GM18517 (cell line): Measurements from ENCODE around the gene USP22.
"Not testable (repeated sequence)": the region's sequence is repeated elsewhere in the genome, so short reads cannot be mapped to it uniquely, and the experiment has no call there.

Experiments used
- ATAC-seq: cut with Tn5 transposase; IDR thresholded peaks from one replicate; pipeline ENCODE4 v1.9.1; 2021; ENCODE audit warnings: mild to moderate bottlenecking, moderate library complexity; ENCODE audit not compliant: unreplicated experiment

The USP22 gene

DNA sequence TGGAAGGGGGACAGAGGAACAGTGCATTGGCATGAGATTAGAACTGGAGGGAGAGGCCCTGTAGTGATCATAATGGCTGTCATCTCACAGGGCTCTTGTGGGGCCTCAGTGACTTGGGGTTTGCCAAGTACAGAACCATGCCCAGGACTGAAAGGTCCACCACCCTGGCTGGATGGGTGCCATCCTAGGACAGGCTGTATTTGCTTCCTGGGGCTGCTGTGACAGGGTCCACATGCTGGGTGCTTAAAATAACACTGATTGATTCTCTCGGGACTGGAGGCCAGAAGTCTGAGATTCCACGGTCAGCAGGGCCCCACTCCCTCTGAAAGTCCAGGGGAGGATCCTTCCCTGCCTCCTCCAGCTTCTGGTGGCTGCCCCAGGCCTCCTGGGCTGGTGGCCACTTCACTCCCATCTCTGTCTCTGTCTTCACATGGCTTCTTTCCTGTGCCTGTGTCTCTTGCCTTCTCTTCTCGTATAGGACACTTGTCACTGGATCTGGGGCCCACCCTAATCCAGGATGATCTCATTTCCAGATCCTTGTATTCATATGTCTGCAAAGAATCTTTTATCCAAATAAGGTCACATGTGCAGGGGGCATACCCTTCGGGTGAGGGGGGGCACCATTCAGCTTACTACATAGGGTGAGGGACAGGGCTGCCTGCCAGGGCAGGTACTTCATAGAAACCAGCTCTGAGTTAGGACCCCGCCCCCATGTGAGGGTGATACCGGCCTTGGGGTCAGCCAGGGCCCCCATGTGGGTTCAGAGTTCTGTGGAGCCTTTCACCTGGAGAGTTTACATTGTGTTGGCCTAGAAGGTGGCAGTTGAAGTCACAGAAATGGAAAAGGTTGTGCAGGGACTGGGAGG lies 52.6 kb downstream of the USP22 start:
- ATAC-seq: no peak

DNA sequence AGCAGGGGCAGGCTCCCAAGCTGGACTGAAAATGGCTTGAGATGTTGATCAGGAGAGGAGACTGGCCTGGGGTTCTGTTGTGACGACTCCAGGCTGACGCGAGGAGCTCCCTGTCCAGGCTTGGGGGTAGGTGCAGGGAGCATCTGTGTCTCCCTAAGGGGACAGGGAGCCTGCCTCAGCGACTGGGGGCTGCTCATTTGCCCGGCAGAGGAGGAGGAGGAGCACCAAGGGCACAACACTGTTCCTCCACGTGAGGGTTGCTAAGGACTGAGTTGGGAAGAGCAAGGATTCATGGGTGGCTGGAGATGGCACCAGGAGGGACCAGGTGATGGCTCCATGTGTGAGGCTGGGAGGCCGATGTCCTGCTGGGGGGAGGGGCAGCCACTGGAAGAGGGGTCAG lies 53.3 kb downstream of the USP22 start:
- no peak for ATAC-seq

DNA sequence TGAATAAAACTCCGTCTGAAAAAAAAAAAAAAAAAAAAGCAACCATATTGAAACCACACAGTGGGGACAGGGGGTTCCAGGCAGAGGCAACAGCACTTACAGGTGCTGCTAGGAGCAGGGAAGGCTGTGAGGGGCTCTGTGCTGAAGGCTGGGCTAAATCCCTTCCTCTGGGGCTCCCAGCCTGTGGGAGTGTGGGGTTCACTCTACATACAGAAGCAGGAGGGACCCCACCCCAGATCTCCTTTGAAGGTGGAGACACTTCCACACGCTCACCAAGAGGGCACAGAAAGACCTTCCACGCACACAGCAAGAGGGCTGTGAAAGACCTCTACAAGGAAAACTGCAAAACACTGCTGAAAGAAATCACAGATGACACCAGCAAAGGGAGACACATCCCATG lies 53.9 kb downstream of the USP22 start:
- ATAC-seq: no peak

GRCh38 chr17:20988001-20988636 lies 54.7 kb downstream of the USP22 start:
- no peak for ATAC-seq

DNA sequence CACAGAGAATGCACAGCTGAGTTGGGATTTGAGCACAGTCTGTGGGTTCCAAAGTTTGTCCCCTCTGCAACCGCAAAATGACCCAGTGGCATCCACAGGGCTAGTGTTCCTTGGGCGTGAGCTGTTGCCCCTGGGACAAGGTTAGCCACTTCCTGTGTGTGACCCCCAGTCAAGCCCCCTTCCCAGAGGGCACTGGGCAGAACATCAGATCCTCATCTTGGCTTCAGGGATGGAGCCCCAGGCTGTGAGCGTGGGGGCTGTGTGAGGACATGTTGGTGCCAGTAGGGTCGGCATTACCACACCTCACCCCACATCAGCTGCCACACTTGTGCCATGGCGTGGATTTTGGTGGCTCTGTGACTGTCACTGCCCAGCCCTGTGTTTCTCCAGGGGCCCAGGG lies 55.3 kb downstream of the USP22 start:
- no peak for ATAC-seq

GRCh38 chr17:20986767-20987510 lies 55.9 kb downstream of the USP22 start:
- no peak for ATAC-seq

GRCh38 chr17:20983359-20983637 lies 59.5 kb downstream of the USP22 start:
- ATAC-seq: no peak

DNA sequence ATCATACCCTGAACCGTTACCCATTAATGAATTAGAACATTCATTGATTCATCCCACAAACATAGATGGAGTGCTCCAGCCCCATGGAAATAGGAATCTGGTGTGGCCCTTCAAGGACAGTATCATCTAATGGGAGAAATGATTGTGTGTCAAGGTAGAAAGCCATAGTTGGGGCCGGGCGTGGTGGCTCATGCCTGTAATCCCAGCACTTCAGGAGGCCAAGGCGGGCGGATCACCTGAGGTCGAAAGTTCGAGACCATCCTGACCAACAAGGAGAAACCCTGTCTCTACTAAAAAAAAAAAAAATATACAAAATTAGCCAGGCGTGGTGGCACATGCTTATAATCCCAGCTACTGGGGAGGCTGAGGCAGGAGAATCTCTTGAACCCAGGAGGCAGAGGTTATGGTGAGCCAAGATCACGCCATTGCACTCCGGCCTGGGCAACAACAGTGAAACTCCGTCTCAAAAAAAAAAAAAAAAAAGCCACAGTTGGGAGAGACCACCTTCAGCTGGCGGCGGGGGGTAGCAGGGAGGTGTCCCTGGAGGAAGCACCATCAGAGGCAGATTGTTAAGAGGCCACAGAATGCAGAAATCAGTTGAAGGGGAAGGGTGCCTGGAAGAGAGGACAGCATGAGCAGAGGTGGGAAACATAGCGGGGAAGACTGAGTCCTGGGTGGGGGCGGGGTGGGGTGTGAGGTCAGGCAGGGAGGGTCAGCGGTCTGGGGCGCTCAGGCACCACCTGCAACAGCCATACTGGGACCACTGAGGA lies 60.0 kb downstream of the USP22 start:
- no peak for ATAC-seq

DNA sequence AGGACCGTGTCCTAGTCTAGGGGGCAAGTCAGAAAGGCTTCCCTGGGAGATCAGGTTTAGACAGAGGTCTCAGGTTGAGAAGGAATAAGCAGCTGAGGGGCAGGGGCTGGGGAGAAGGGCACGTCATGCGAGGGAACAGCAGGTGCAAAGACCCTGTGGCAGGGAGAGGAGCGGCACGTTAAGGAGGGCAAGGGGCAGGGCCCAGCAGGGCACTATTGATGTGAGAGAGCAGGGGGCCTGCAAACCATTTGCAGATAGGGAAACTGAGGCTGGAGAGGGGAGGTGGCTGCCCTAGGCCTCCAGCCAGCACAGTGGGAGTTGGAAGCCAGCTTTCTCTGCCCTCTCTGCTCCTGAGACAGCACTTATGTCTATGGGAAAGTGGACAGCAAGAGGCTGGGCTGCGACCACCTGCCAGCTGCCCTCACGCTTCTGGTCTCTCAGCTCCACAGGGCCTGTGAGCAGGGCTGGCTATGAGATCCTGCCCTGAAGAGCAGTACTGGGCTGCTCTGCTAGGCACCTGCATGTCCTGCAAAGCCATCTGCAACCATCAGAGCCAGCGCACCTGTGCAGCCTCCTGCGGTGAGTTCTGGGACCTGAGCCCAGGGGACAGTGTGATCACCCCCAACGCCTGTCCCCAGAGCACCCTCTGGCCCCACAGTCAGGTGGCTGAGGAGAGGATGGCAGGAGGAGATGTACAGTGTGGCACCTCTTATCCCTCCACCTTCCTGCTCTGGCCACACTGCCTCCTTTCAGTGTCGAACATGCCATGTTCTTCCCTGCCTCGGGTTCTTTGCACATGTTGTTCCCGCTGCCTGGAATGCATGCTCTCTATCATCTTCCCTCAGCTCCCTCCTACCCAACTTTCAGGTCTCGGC lies 61.5 kb downstream of the USP22 start:
- no peak for ATAC-seq

DNA sequence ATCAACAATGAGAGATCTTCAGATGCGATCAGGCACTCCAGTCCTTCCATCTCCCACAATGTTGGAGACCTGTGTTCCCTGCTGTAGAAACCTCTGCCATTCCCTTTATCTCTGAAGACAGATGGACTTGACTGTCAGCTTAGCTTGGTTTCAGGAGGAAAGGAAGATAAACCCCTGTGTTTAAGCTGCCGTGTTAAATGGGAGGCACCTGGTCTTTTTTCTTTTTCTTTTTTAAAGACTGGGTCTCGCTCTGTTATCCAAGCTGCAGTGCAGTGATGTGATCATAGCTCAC lies 63.1 kb downstream of the USP22 start:
- no peak for ATAC-seq

GRCh38 chr17:20979007-20979791 lies 63.6 kb downstream of the USP22 start:
- not testable (repeated sequence) for ATAC-seq

GRCh38 chr17:20977609-20978253 lies 65.1 kb downstream of the USP22 start:
- not testable (repeated sequence) for ATAC-seq

DNA sequence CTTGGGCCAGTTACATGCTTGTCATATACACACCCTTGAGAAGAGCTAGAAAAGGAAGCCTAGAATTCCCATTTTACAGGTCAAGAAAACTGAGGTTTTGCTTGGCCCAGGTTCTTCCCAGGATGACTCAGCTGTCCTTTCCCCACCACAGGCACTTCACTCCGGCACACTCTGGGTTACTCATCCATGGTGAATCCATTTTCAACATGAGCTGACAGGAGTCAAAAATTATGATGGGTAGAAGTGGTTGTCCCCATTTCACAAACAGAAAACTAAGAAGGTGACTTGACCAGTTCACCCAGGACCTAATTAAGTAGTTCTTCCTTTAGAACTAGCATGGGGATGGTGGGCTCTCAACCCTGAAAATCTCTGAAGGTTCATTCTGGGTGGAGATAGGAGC lies 67.2 kb downstream of the USP22 start:
- no peak for ATAC-seq

- ATAC-seq: no peak
Measured at GRCh38 chr17:20970329-20970728, 72.5 kb downstream of the USP22 start.

GRCh38 chr17:20968913-20969616 lies 73.7 kb downstream of the USP22 start:
- ATAC-seq: no peak

DNA sequence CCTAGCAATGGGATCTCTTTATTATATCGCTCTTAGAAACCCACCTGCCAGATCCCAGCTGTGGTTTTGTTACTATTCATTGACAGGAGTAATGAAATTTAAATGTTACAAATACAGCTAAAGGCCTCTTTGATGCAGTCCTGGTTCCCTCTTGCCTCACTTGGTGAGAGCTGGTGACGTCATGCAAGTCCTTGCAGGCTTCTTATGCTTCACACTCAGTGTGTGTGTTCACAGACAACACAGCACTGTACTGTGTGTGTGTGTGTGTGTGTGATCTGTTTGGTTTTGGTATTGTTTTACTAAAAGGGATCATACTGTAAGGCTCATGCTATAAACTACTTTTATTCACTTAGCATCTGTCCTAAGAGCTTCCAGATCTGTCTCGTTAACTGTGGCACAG lies 75.0 kb downstream of the USP22 start:
- ATAC-seq: no peak

- no peak for ATAC-seq
Measured at GRCh38 chr17:20966870-20967269, 75.9 kb downstream of the USP22 start.

DNA sequence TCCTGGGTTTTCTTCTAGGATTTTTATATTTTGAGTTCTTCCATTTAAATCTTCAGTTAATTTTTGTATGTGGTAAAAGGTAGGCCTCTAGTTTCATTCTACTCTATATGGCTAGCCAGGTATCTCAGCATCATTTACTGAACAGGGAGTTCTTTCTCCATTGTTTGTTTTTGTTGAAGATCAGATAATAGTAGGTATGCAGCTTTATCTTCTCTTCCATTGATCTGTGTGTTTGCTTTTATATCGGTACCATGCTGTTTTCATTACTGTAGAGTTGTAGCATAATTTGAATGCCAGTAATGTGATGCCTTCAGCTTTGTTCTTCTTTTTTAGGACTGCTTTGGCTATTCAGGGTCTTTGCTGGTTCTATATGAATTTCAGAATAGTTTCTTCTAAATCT lies 77.3 kb downstream of the USP22 start:
- ATAC-seq: no peak

GRCh38 chr17:20961586-20961985 lies 81.2 kb downstream of the USP22 start:
- no peak for ATAC-seq
